ENCODE results near the gene FREM1. TPM values are rescaled to one million over a fixed set of nuclear protein-coding genes. Genes with fewer than 3 reads are reported as not detected.

Gene FREM1
- total and polyA plus RNA-seq, 2 donors (not counting 1 experiment from before 2014, with no cell fraction given) = not detected

GRCh38 chr9:14731294-14731981 is 178.8 kb downstream of the FREM1 start:
- Histone ChIP-seq H3K4me3 (ENCODE audit: control extremely low read depth in 1 of 5, extremely low read depth in 1 of 5, insufficient read depth in 1 of 5, low read depth in 2 of 5, low read length in 4 of 5) (no peak overlapping the region), H3K9me3 (ENCODE audit: control extremely low read depth in 1 of 3, control insufficient read depth in 2 of 3, insufficient read depth in 1 of 3, low read length in 2 of 3) (no peaks in the 10 kb centered on the region), H2AFZ (ENCODE audit: insufficient read depth, low read depth, low read length, poor library complexity, severe bottlenecking) (no peak overlapping the region), H3K4me1 (ENCODE audit: control insufficient read depth in 2 of 2, insufficient read depth in 2 of 2, low read length in 2 of 2) (no peaks in the 10 kb centered on the region), H3K79me2 (ENCODE audit: control insufficient read depth, insufficient read depth, low read length) (no peaks in the 10 kb centered on the region), H3K36me3 (replicated peaks in 1 of 2; ENCODE audit: control extremely low read depth in 1 of 2, control insufficient read depth in 1 of 2, extremely low read depth in 1 of 2, insufficient read depth in 2 of 2, low read length in 1 of 2) (no peaks in the 10 kb centered on the region), H3K27me3 (replicated peaks in 1 of 4; ENCODE audit: control extremely low read depth in 1 of 4, control insufficient read depth in 3 of 4, insufficient read depth in 4 of 4, low read length in 3 of 4) (peaks cover 0 to 7% (median 2%) of the 10 kb centered on the region in 4 experiments), H4K20me1 (ENCODE audit: control insufficient read depth, insufficient read depth, low read length, poor library complexity, severe bottlenecking) (no peaks in the 10 kb centered on the region), H3K4me2 (replicated peaks; ENCODE audit: low read depth, low read length, poor library complexity, severe bottlenecking) (no peak overlapping the region), H3K27ac (ENCODE audit: low read length in 2 of 2) (no peak overlapping the region), H3K9ac (ENCODE audit: low read length) (no peak overlapping the region)
- POLR2A ChIA-PET = no interaction called here
- H3K9me3 Mint-ChIP-seq (ENCODE audit: insufficient read depth) = no peaks in the 10 kb centered on the region
- no peak overlapping the region for H3K4me3 Mint-ChIP-seq
- H3K27me3 Mint-ChIP-seq = peaks cover 19% of the 10 kb centered on the region
- CTCF ChIA-PET = interaction anchor here (1.4 kb wide), 1 partner anchor 116 kb away, joined by 3 read pairs; no protein-coding TSS in a partner anchor
- H3K27ac Mint-ChIP-seq = no peak overlapping the region
- DNase-seq (no peak), ATAC-seq (ENCODE audit: low read depth) (no peak)
- no peaks in the 10 kb centered on the region for H3K4me1 Mint-ChIP-seq
- intact Hi-C loops (cut with micrococcal nuclease) = no loop called here
- no CpG with 5 or more reads among the region's 1 CpG for WGBS (ENCODE audit: insufficient coverage)
- no peak for TF ChIP-seq EZH2 (IDR thresholded peaks at IDR 0.05; ENCODE audit: borderline replicate concordance, insufficient read depth, low read depth, low read length, poor library complexity, severe bottlenecking)
- no peak for TF ChIP-seq CTCF (IDR thresholded peaks at IDR 0.05)

- Mint-ChIP-seq H3K27ac (no peak overlapping the region), H3K4me1 (no peaks in the 10 kb centered on the region), H3K9me3 (ENCODE audit: insufficient read depth) (no peaks in the 10 kb centered on the region), H3K4me3 (no peak overlapping the region), H3K27me3 (peaks cover 19% of the 10 kb centered on the region)
- Histone ChIP-seq H3K9ac (ENCODE audit: low read length) (no peak overlapping the region), H4K20me1 (ENCODE audit: control insufficient read depth, insufficient read depth, low read length, poor library complexity, severe bottlenecking) (no peaks in the 10 kb centered on the region), H3K79me2 (ENCODE audit: control insufficient read depth, insufficient read depth, low read length) (no peaks in the 10 kb centered on the region), H3K9me3 (ENCODE audit: control extremely low read depth in 1 of 3, control insufficient read depth in 2 of 3, insufficient read depth in 1 of 3, low read length in 2 of 3) (no peaks in the 10 kb centered on the region), H3K4me2 (replicated peaks; ENCODE audit: low read depth, low read length, poor library complexity, severe bottlenecking) (no peak overlapping the region), H3K4me3 (ENCODE audit: control extremely low read depth in 1 of 5, extremely low read depth in 1 of 5, insufficient read depth in 1 of 5, low read depth in 2 of 5, low read length in 4 of 5) (no peak overlapping the region), H2AFZ (ENCODE audit: insufficient read depth, low read depth, low read length, poor library complexity, severe bottlenecking) (no peak overlapping the region), H3K4me1 (ENCODE audit: control insufficient read depth in 2 of 2, insufficient read depth in 2 of 2, low read length in 2 of 2) (no peaks in the 10 kb centered on the region), H3K36me3 (replicated peaks in 1 of 2; ENCODE audit: control extremely low read depth in 1 of 2, control insufficient read depth in 1 of 2, extremely low read depth in 1 of 2, insufficient read depth in 2 of 2, low read length in 1 of 2) (no peaks in the 10 kb centered on the region), H3K27me3 (replicated peaks in 1 of 4; ENCODE audit: control extremely low read depth in 1 of 4, control insufficient read depth in 3 of 4, insufficient read depth in 4 of 4, low read length in 3 of 4) (peaks cover 0 to 6% (median 0%) of the 10 kb centered on the region in 4 experiments), H3K27ac (ENCODE audit: low read length in 2 of 2) (no peak overlapping the region)
- ATAC-seq (ENCODE audit: low read depth) = no peak
- ChIA-PET CTCF (interaction anchor here (1.4 kb wide), 1 partner anchor 115 kb away, joined by 3 read pairs; no protein-coding TSS in a partner anchor), POLR2A (no interaction called here)
- TF ChIP-seq EZH2 (IDR thresholded peaks at IDR 0.05; ENCODE audit: borderline replicate concordance, insufficient read depth, low read depth, low read length, poor library complexity, severe bottlenecking) = no peak
- TF ChIP-seq CTCF (IDR thresholded peaks at IDR 0.05) = no peak
- intact Hi-C loops (cut with micrococcal nuclease) = no loop called here
- 100% methylated on average over 1 of the region's 2 CpGs for WGBS (ENCODE audit: insufficient coverage)
- DNase-seq = no peak
Measured at GRCh38 chr9:14730461-14730898, 179.7 kb downstream of the FREM1 start.
